Measurements from ENCODE around the gene VWF.
"Not testable (repeated sequence)": the region's sequence is repeated elsewhere in the genome, so short reads cannot be mapped to it uniquely, and the experiment has no call there.

DNA sequence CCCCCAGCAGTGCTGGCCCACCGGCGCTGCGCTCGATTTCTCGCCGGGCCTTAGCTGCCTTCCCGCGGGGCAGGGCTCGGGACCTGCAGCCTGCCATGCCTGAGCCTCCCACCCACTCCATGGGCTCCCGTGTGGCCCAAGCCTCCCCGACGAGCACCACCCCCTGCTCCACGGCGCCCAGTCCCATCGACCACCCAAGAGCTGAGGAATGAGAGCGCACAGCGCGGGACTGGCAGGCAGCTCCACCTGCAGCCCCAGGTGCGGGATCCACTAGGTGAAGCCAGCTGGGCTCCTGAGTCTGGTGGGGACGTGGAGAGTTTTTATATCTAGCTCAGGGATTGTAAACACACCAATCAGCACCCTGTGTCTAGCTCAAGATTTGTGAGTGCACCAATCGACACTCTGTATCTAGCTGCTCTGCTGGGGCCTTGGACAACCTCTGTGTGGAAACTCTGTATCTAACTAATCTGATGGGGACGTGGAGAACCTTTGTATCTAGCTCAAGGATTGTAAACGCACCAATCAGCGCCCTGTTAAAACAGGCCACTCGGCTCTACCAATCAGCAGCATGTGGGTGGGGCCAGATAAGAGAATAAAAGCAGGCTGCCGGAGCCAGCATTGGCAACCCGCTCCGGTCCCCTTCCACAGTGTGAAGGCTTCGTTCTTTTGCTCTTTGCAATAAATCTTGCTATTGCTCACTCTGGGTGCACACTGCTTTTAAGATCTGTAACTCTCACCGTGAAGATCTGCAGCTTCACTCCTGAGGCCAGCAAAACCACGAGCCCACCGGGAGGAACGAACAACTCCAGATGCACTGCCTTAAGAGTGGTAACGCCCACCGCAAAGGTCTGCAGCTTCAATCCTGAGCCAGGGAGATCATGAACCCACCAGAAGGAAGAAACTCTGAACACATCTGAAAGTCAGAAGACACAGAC lies 18.2 kb upstream of the VWF start:
- not testable (repeated sequence) for TF ChIP-seq EZH2 (IDR thresholded peaks at IDR 0.05; ENCODE audit: borderline replicate concordance, control insufficient read depth, low read depth, low read length); CBX5 (IDR thresholded peaks at IDR 0.05; ENCODE audit: low read depth)
- TF ChIP-seq, protein P1, sequence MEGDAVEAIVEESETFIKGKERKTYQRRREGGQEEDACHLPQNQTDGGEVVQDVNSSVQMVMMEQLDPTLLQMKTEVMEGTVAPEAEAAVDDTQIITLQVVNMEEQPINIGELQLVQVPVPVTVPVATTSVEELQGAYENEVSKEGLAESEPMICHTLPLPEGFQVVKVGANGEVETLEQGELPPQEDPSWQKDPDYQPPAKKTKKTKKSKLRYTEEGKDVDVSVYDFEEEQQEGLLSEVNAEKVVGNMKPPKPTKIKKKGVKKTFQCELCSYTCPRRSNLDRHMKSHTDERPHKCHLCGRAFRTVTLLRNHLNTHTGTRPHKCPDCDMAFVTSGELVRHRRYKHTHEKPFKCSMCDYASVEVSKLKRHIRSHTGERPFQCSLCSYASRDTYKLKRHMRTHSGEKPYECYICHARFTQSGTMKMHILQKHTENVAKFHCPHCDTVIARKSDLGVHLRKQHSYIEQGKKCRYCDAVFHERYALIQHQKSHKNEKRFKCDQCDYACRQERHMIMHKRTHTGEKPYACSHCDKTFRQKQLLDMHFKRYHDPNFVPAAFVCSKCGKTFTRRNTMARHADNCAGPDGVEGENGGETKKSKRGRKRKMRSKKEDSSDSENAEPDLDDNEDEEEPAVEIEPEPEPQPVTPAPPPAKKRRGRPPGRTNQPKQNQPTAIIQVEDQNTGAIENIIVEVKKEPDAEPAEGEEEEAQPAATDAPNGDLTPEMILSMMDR (IDR thresholded peaks at IDR 0.05 in 2 of 3, conservative IDR thresholded peaks at IDR 0.05 in 1 of 3; ENCODE audit: control insufficient read depth in 2 of 3, extremely low read depth in 1 of 3, insufficient read depth in 1 of 3, low read depth in 3 of 3, low read length in 3 of 3), result not testable (repeated sequence)
